ENCODE measurements around the gene KRT15. TPM values are rescaled to one million over a fixed set of nuclear protein-coding genes. Genes with fewer than 3 reads are reported as not detected.

KRT15 gene
- total and polyA plus RNA-seq, 2 of the 8 experiments (the other 6 are each of a cell fraction or from before 2014, with no cell fraction given): 0.11 to 0.13 TPM

- TF ChIP-seq CHD7 (IDR thresholded peaks at IDR 0.05; ENCODE audit: insufficient replicate concordance, low read length) (no peak), SIX5 (IDR thresholded peaks at IDR 0.05; ENCODE audit: low read depth, low read length) (no peak), SAP30 (IDR thresholded peaks at IDR 0.05; ENCODE audit: insufficient read depth, insufficient replicate concordance, low read length) (no peak), CHD2 (IDR thresholded peaks at IDR 0.05; ENCODE audit: low read length) (no peak), E2F6 (IDR thresholded peaks at IDR 0.05) (no peak), POU5F1 (IDR thresholded peaks at IDR 0.05; ENCODE audit: low read depth, low read length) (no peak), RBBP5 (IDR thresholded peaks at IDR 0.05; ENCODE audit: borderline replicate concordance, low read depth, low read length) (no peak), KDM4A (IDR thresholded peaks at IDR 0.05; ENCODE audit: low read depth, low read length, severe bottlenecking) (no peak), JUND (IDR thresholded peaks at IDR 0.05; ENCODE audit: low read length) (no peak), GABPA (IDR thresholded peaks at IDR 0.05; ENCODE audit: borderline replicate concordance, insufficient read depth, low read length) (no peak), SP1 (IDR thresholded peaks at IDR 0.05; ENCODE audit: low read depth, low read length) (no peak)
These were observed 19.3 kb upstream of the KRT15 start (continued) for GRCh38 chr17:41537990-41538389.
